K562 (cell line): ENCODE measurements around the gene GABARAP. TPM values are rescaled to one million over a fixed set of nuclear protein-coding genes. Genes with fewer than 3 reads are reported as not detected.
A peak's percentile ranks its signal among the peaks of the same experiment; 100 is the strongest.

Experiments
- BCL6 ChIP-seq: fragments of 250-450 bp; sonication (Bioruptor Pico); IDR thresholded peaks from 2 replicates; pipeline ENCODE4 v1.4.0; 2020
- ELK1 ChIP-seq: sonication (generic); formaldehyde crosslinking; IDR thresholded peaks from 2 replicates; pipeline ENCODE4 v1.8.1; 2022; ENCODE audit warnings: missing genetic modification reagents
- HMG20A ChIP-seq: fragments of 450-650 bp; formaldehyde crosslinking; conservative IDR thresholded peaks from 2 replicates; pipeline ENCODE4 v1.4.0; 2020; ENCODE audit warnings: mild to moderate bottlenecking, mixed read lengths
- KLF1 ChIP-seq: fragments of 450-650 bp; IDR thresholded peaks from 2 replicates; pipeline ENCODE4 v1.6.1; 2016; ENCODE audit warnings: missing genetic modification characterization, missing compliant biosample characterization
- NUFIP1 ChIP-seq: fragments of 450-650 bp; IDR thresholded peaks from 2 replicates; pipeline ENCODE4 v1.6.1; 2018; ENCODE audit not compliant: partially characterized antibody
- PML ChIP-seq: IDR thresholded peaks from 2 replicates; pipeline ENCODE4 v1.6.1; 2012; ENCODE audit warnings: low read length, inconsistent platforms
- POLR2A ChIP-seq: fragments of 450-650 bp; conservative IDR thresholded peaks from 2 replicates; pipeline ENCODE4 v1.6.1; 2016
- POLR2G ChIP-seq: fragments of 200-400 bp; formaldehyde crosslinking; IDR thresholded peaks from 2 replicates; pipeline ENCODE4 v1.6.1; 2017; ENCODE audit warnings: low read depth, mild to moderate bottlenecking, antibody characterized with exemption, low read length, moderate library complexity
- POLR3G ChIP-seq: IDR thresholded peaks from 2 replicates; pipeline ENCODE4 v1.6.1; 2011; ENCODE audit not compliant: insufficient read length, insufficient replicate concordance; ENCODE audit errors: extremely low read depth
- RBM15 ChIP-seq: fragments of 200-400 bp; formaldehyde crosslinking; IDR thresholded peaks from 2 replicates; pipeline ENCODE4 v1.6.1; 2018; ENCODE audit warnings: mild to moderate bottlenecking, low read length, moderate library complexity; ENCODE audit not compliant: insufficient read depth
- RREB1 ChIP-seq: fragments of 250-450 bp; sonication (Bioruptor Pico); IDR thresholded peaks from 2 replicates; pipeline ENCODE4 v1.4.0; 2020
- SMC3 ChIP-seq: conservative IDR thresholded peaks from 2 replicates; pipeline ENCODE4 v1.6.1; 2011; ENCODE audit warnings: low read depth, low read length, improper control_type of control experiment; ENCODE audit not compliant: insufficient read depth
- TCF15 ChIP-seq: fragments of 250-450 bp; sonication (Bioruptor Pico); IDR thresholded peaks from 2 replicates; pipeline ENCODE4 v1.8.0; 2022; ENCODE audit warnings: moderate library complexity, mild to moderate bottlenecking, inconsistent platforms
- TEAD2 ChIP-seq: fragments of 450-650 bp; IDR thresholded peaks from 2 replicates; pipeline ENCODE4 v1.6.1; 2016; ENCODE audit warnings: missing genetic modification characterization, control low read depth, missing compliant biosample characterization
- ZBTB5 ChIP-seq: fragments of 450-650 bp; IDR thresholded peaks from 2 replicates; pipeline ENCODE4 v1.6.1; 2017; ENCODE audit warnings: antibody characterized with exemption
- ZFP36 ChIP-seq: fragments of 150-350 bp; IDR thresholded peaks from 2 replicates; pipeline ENCODE4 v1.6.1; 2018; ENCODE audit warnings: low read length, low read depth; ENCODE audit not compliant: partially characterized antibody
- ZNF124 ChIP-seq: sonication (generic); formaldehyde crosslinking; IDR thresholded peaks from 2 replicates; pipeline ENCODE4 v1.8.1; 2022; ENCODE audit warnings: missing genetic modification reagents
- ZNF511 ChIP-seq: sonication (generic); formaldehyde crosslinking; IDR thresholded peaks from 2 replicates; pipeline ENCODE4 v1.8.0; 2022; ENCODE audit warnings: mild to moderate bottlenecking, missing genetic modification reagents
- ZNF780A ChIP-seq: fragments of 250-450 bp; sonication (Bioruptor Pico); IDR thresholded peaks from 2 replicates; pipeline ENCODE4 v1.5.0; 2021; ENCODE audit warnings: mild to moderate bottlenecking
- polyA plus RNA-seq, 8 experiments: library from polyadenylated mRNA; depleted of rRNA in 4 of 8; stranded (reverse) in 5 of 8; unstranded in 3 of 8; fragments of >200 nt; fragmentation: Nextera tagmentation in 2 of 8; fragmentation: Illumina TruSeq in 1 of 8; extraction: Ambion mirVana in 2 of 8; extraction: Trizol in 1 of 8; gene quantifications; 2 replicates each; pipeline versions ENCODE4 v1.2.1 to v1.2.3, GENCODE V29; 2011 to 2014; ENCODE audit warnings: inconsistent platforms in 1 of 8, missing spikeins in 1 of 8
- total RNA-seq, 7 experiments: library from RNA; depleted of rRNA in 6 of 7; stranded (reverse); fragments of >200 nt in 6 of 7; fragmentation: Illumina TruSeq in 2 of 7; extraction: Trizol in 2 of 7; gene quantifications; 2 replicates each; pipeline versions ENCODE4 v1.2.1 to v1.2.3, GENCODE V29; 2011 to 2021; ENCODE audit warnings: low replicate concordance in 1 of 7

The GABARAP gene
- total and polyA plus RNA-seq, 9 of the 15 experiments (the other 6 are each of a cell fraction or from before 2014, with no cell fraction given) = 47.5 to 373 (median 152) TPM

GRCh38 chr17:7234083-7234951 is 7.9 kb downstream of the GABARAP start, which contains the start of gene DVL2 (continued):
- TF ChIP-seq RREB1 (CRISPR knock-in tag) (0 out of 2 replicates have a peak, but pooled peaks have one; percentile 35), POLR3G (no peak), BCL6 (CRISPR knock-in tag) (no peak), ZNF511 (no peak), ELK1 (no peak), TEAD2 (tag) (no peak), ZNF780A (CRISPR knock-in tag) (no peak), SMC3 (no peak), NUFIP1 (no peak), POLR2G (peak; percentile 93), ZBTB5 (no peak), TCF15 (CRISPR knock-in tag) (no peak), KLF1 (no peak), POLR2A (peak; percentile 86), HMG20A (CRISPR knock-in tag) (0 out of 2 replicates have a peak, but pooled peaks have one; percentile 12), ZNF124 (CRISPR knock-in tag) (no peak), PML (peak; percentile 56; the same call in 1 of the 2 replicates), RBM15 (no peak), ZFP36 (no peak)
